LoVo (cell line): Measurements from ENCODE around the gene TMEM119.
"Not testable (repeated sequence)": the region's sequence is repeated elsewhere in the genome, so short reads cannot be mapped to it uniquely, and the experiment has no call there.

Experiments
- DNase-seq: peaks from one replicate; pipeline ENCODE4 v3.0.0-alpha.2; 2016; ENCODE audit warnings: low spot score

Gene TMEM119

GRCh38 chr12:108565146-108565545, 32.7 kb downstream of the TMEM119 start:
- no peak for DNase-seq

GRCh38 chr12:108564724-108565123, 33.2 kb downstream of the TMEM119 start:
- no peak for DNase-seq

GRCh38 chr12:108563804-108564151, 34.1 kb downstream of the TMEM119 start:
- DNase-seq = no peak

GRCh38 chr12:108563136-108563803, 34.6 kb downstream of the TMEM119 start:
- peak; percentile 93 for DNase-seq

GRCh38 chr12:108562348-108563135, 35.3 kb downstream of the TMEM119 start, which contains the start of gene ISCU:
ISCU (plus strand) TSS chr12:108562596; CDS start chr12:108562623, 27 bp downstream.
- DNase-seq = peak; percentile 100

- no peak for DNase-seq
Observed at GRCh38 chr12:108561852-108562347, 36.0 kb downstream of the TMEM119 start.

- DNase-seq = peak; percentile 94
Observed at GRCh38 chr12:108560752-108561719, 36.8 kb downstream of the TMEM119 start, which contains the start of gene SART3. SART3 (minus strand) TSS chr12:108561173; CDS start chr12:108561154, 19 bp downstream.

- no peak for DNase-seq
Observed at GRCh38 chr12:108560321-108560721, 37.6 kb downstream of the TMEM119 start.

- no peak for DNase-seq
Observed at GRCh38 chr12:108559748-108560147, 38.1 kb downstream of the TMEM119 start.

- DNase-seq = no peak
Observed at GRCh38 chr12:108559007-108559655, 38.8 kb downstream of the TMEM119 start.

GRCh38 chr12:108555383-108555782, 42.5 kb downstream of the TMEM119 start:
- not testable (repeated sequence) for DNase-seq

GRCh38 chr12:108553799-108554198, 44.1 kb downstream of the TMEM119 start:
- no peak for DNase-seq

- no peak for DNase-seq
Observed at GRCh38 chr12:108551535-108551934, 46.3 kb downstream of the TMEM119 start.

- no peak for DNase-seq
Observed at GRCh38 chr12:108548954-108549521, 48.8 kb downstream of the TMEM119 start.

GRCh38 chr12:108547686-108548085, 50.2 kb downstream of the TMEM119 start:
- DNase-seq = no peak

GRCh38 chr12:108543652-108544051, 54.2 kb downstream of the TMEM119 start:
- DNase-seq = no peak

GRCh38 chr12:108542320-108542719, 55.6 kb downstream of the TMEM119 start:
- DNase-seq = no peak
